ENCODE results near the gene PDPR.

GRCh38 chr16:70159355-70160348 lies 45.5 kb downstream of the PDPR start:
- TF ChIP-seq CTCF (IDR thresholded peaks at IDR 0.05) (no peak), POLR2A (IDR thresholded peaks at IDR 0.05) (no peak)

All from thyroid gland (tissue), 4 donors.